OCI-LY7 (cell line): Measurements from ENCODE around the gene FLRT1. TPM values are rescaled to one million over a fixed set of nuclear protein-coding genes. Genes with fewer than 3 reads are reported as not detected.

Experiments
- BruUV-seq: library from RNA; stranded (reverse); fragments of 400-500 nt; replicated peaks from 2 replicates; lab custom pipeline; 2021; lab: Mats Ljungman, UMichigan
- CTCF ChIA-PET: fragments of 300-600 bp; sonication (Branson Sonifier 250); formaldehyde crosslinking; loops from one replicate; lab custom pipeline; 2022; ENCODE audit warnings: antibody characterized with exemption; ENCODE audit not compliant: unreplicated experiment; lab: Charles Lee
- POLR2A ChIA-PET: fragments of 300-600 bp; sonication (Branson Sonifier 250); formaldehyde crosslinking; loops from one replicate; lab custom pipeline; 2022; ENCODE audit warnings: antibody characterized with exemption; lab: Charles Lee
- DNase-seq: peaks from one replicate; pipeline ENCODE4 v3.0.0-alpha.2; 2015; ENCODE audit warnings: low spot score
- H2AFZ ChIP-seq: fragments of 200-600 bp; sonication (generic), shearing (Covaris generic); 2 replicates; pipeline ENCODE4 v1.6.1; 2014; ENCODE audit warnings: mild to moderate bottlenecking, antibody characterized with exemption, low read length, moderate library complexity
- H3K27ac ChIP-seq: fragments of 200-600 bp; sonication (generic); 2 replicates; pipeline ENCODE4 v1.5.1; 2014; ENCODE audit warnings: mixed run types, low read depth, mild to moderate bottlenecking, moderate library complexity, low read length, inconsistent platforms; ENCODE audit not compliant: poor library complexity, severe bottlenecking
- H3K36me3 ChIP-seq: fragments of 200-600 bp; sonication (generic); 2 replicates; pipeline ENCODE4 v1.6.1; 2014; ENCODE audit warnings: mild to moderate bottlenecking, antibody characterized with exemption, low read length, moderate library complexity, mixed read lengths; ENCODE audit not compliant: insufficient read depth
- H3K4me1 ChIP-seq: fragments of 200-600 bp; sonication (generic); 2 replicates; pipeline ENCODE4 v1.5.1; 2014; ENCODE audit warnings: mild to moderate bottlenecking, low read length; ENCODE audit not compliant: insufficient read depth, poor library complexity, severe bottlenecking
- H3K4me2 ChIP-seq: fragments of 200-600 bp; sonication (generic); 2 replicates; pipeline ENCODE4 v1.6.1; 2014; ENCODE audit warnings: mild to moderate bottlenecking, low read length
- H3K4me3 ChIP-seq: fragments of 200-600 bp; sonication (generic); 2 replicates; pipeline ENCODE4 v1.5.1; 2014; ENCODE audit warnings: mild to moderate bottlenecking, low read depth, low read length; ENCODE audit not compliant: poor library complexity, severe bottlenecking
- H3K79me2 ChIP-seq: fragments of 200-600 bp; sonication (generic); 2 replicates; pipeline ENCODE4 v1.6.1; 2016; ENCODE audit warnings: low read depth, mild to moderate bottlenecking, low read length, moderate library complexity, mixed read lengths; ENCODE audit not compliant: insufficient read depth
- H3K9me2 ChIP-seq: fragments of 200-600 bp; sonication (generic); 2 replicates; pipeline ENCODE4 v1.6.1; 2016; ENCODE audit warnings: mild to moderate bottlenecking, low read length, mixed read lengths; ENCODE audit not compliant: insufficient read depth
- H3K9me3 ChIP-seq: fragments of 200-600 bp; sonication (generic); 2 replicates; pipeline ENCODE4 v1.6.1; 2014; ENCODE audit warnings: mild to moderate bottlenecking, mixed run types, low read length, mixed read lengths
- H4K20me1 ChIP-seq: fragments of 200-600 bp; sonication (generic); 2 replicates; pipeline ENCODE4 v1.6.1; 2014; ENCODE audit warnings: mild to moderate bottlenecking, antibody characterized with exemption, low read length, moderate library complexity, mixed read lengths; ENCODE audit not compliant: insufficient read depth
- CTCF ChIP-seq: fragments of 200-600 bp; sonication (generic); conservative IDR thresholded peaks from 2 replicates; pipeline ENCODE4 v1.5.1; 2014; ENCODE audit warnings: mild to moderate bottlenecking, antibody characterized with exemption, low read length, moderate library complexity, mixed read lengths
- EZH2phosphoT487 ChIP-seq: fragments of 200-600 bp; sonication (generic); IDR thresholded peaks from 2 replicates; pipeline ENCODE4 v1.6.1; 2018; ENCODE audit warnings: low read depth, borderline replicate concordance, mild to moderate bottlenecking, mixed run types, antibody characterized with exemption, low read length, moderate library complexity, mixed read lengths
- intact Hi-C: fragments of 100-400 bp; cut with micrococcal nuclease; formaldehyde crosslinking; loops from one replicate; pipeline ENCODE4 v1.10.0; 2022; ENCODE audit not compliant: unreplicated experiment
- total RNA-seq, 2 experiments: library from RNA; depleted of rRNA in 1 of 2; stranded (reverse); fragments of >200 nt in 1 of 2; shearing (Covaris generic) in 1 of 2; gene quantifications; 2 replicates each; pipeline ENCODE4 v1.2.3, GENCODE V29; 2014 to 2022

FLRT1 gene
- total RNA-seq, 2 experiments from 2014 or later = not detected

GRCh38 chr11:63999349-64000025 lies 36.2 kb upstream of the FLRT1 start:
- Histone ChIP-seq H3K4me2 (no peak overlapping the region; the same call in 1 of the 2 replicates), H3K27ac (no peak overlapping the region), H2AFZ (no peak overlapping the region), H3K4me3 (no peak overlapping the region), H3K9me3 (no peaks in the 10 kb centered on the region), H3K4me1 (peaks cover 9% of the 10 kb centered on the region), H4K20me1 (no peaks in the 10 kb centered on the region), H3K79me2 (no peaks in the 10 kb centered on the region), H3K9me2 (no peaks in the 10 kb centered on the region), H3K36me3 (peaks cover 52% of the 10 kb centered on the region)
- ChIA-PET CTCF (no interaction called here), POLR2A (no interaction called here)
- intact Hi-C loops = loop anchor here (1.0 kb wide), 1 partner anchor 149 kb away; no protein-coding TSS in a partner anchor
- DNase-seq = no peak
- TF ChIP-seq EZH2phosphoT487 = no peak
- no peak for TF ChIP-seq CTCF
- no TSS peak for BruUV-seq

GRCh38 chr11:64000026-64000739 lies 35.5 kb upstream of the FLRT1 start:
- H3K27ac ChIP-seq = no peak overlapping the region
- no TSS peak for BruUV-seq

More at GRCh38 chr11:64000026-64000739, 35.5 kb upstream of the FLRT1 start:
- TF ChIP-seq CTCF (peak; percentile 77), EZH2phosphoT487 (no peak)
- Histone ChIP-seq H3K36me3 (peaks cover 45% of the 10 kb centered on the region), H3K9me2 (no peaks in the 10 kb centered on the region), H2AFZ (no peak overlapping the region), H3K79me2 (no peaks in the 10 kb centered on the region), H4K20me1 (no peaks in the 10 kb centered on the region), H3K4me2 (no peak overlapping the region), H3K4me1 (peaks cover 9% of the 10 kb centered on the region), H3K9me3 (no peaks in the 10 kb centered on the region), H3K4me3 (no peak overlapping the region)
- intact Hi-C loops = loop anchor here (1.0 kb wide), 1 partner anchor 148 kb away; no protein-coding TSS in a partner anchor
- CTCF ChIA-PET = no interaction called here
- peak; percentile 71 for DNase-seq
- POLR2A ChIA-PET = no interaction called here
